Activated T-helper 17 cell treated with anti-CD3 and anti-CD28 coated beads, Interleukin-2, amount 50 U/mL, for 72 hours (primary cell): Measurements from ENCODE around the gene SP3. TPM values are rescaled to one million over a fixed set of nuclear protein-coding genes. Genes with fewer than 3 reads are reported as not detected.

Experiments
- ATAC-seq: fragments of 150-1000 bp; cut with Tn5 transposase; replicated peaks from 2 replicates; pipeline ENCODE4 v1.10.0; 2021; ENCODE audit warnings: mild to moderate bottlenecking, moderate library complexity
- H3K27ac Mint-ChIP-seq: one replicate; pipeline ENCODE4 v1.8.0; 2022; ENCODE audit warnings: mixed read lengths
- H3K27me3 Mint-ChIP-seq: one replicate; pipeline ENCODE4 v1.8.0; 2022; ENCODE audit warnings: mixed read lengths
- H3K36me3 Mint-ChIP-seq: one replicate; pipeline ENCODE4 v1.8.0; 2022; ENCODE audit warnings: low read depth, mild to moderate bottlenecking, mixed read lengths
- H3K4me1 Mint-ChIP-seq: one replicate; pipeline ENCODE4 v1.8.0; 2022; ENCODE audit warnings: mixed read lengths
- H3K4me3 Mint-ChIP-seq: one replicate; pipeline ENCODE4 v1.8.0; 2022; ENCODE audit warnings: mild to moderate bottlenecking, mixed read lengths
- H3K9me3 Mint-ChIP-seq: one replicate; pipeline ENCODE4 v1.8.0; 2022; ENCODE audit warnings: mixed read lengths
- total RNA-seq, 2 donors: library from RNA; stranded (reverse); gene quantifications; one replicate each; pipeline ENCODE4 v1.2.3, GENCODE V29; 2022

Gene SP3
- total RNA-seq, 2 donors from 2014 or later = 84.4 to 103 TPM

DNA sequence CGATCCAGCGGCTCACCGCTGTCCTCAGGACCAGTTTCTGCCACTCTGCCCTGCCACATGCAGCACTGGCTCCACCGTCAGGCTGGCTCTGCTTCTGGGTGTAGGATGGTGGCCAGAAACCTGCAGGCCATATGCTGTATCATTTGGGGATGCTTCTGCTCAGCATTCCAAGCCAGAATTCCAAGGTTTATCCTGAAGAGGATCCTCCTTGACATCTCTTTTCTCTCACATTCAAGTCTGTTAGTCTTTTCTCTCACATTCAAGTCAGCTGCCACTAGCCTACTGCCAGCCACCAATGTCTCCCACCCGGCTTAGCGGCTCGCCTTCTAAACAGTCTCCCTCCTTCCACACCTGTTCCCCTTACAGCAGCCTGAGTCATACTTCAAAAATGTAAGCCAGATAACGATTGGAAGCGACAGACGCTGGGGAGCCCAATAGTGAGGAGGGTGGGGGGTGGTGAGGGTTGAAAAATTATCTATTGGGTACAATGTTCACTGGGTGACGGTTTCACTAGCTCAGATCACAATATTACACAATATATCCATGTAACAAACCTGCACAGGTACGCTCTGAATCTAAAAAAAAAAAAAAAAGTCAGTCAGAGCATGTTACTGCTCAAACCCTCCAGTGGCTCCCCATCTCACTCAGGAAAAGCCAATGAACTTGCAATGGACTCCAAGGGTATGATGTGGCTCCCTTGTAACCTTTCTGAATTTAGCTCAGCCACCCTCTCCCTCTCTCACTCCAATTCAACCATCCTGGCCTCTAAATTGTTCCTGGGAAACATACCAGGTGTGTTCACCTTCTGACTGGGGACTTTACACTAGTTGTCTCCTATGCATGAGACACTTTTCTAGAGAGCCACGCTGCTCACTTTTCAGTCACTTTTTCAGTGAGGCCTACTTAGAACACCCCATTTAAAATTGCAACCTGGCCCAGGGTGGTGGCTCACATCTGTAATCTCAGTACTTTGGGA, 38.8 kb upstream of the SP3 start:
- no peak for ATAC-seq
- no peaks in the 10 kb centered on the region for H3K9me3 Mint-ChIP-seq
- H3K36me3 Mint-ChIP-seq = no peaks in the 10 kb centered on the region
- H3K27ac Mint-ChIP-seq = peak overlapping the region; percentile 87
- no peak overlapping the region for H3K4me3 Mint-ChIP-seq
- peaks cover 9% of the 10 kb centered on the region for H3K27me3 Mint-ChIP-seq
- H3K4me1 Mint-ChIP-seq = peaks cover 10% of the 10 kb centered on the region

DNA sequence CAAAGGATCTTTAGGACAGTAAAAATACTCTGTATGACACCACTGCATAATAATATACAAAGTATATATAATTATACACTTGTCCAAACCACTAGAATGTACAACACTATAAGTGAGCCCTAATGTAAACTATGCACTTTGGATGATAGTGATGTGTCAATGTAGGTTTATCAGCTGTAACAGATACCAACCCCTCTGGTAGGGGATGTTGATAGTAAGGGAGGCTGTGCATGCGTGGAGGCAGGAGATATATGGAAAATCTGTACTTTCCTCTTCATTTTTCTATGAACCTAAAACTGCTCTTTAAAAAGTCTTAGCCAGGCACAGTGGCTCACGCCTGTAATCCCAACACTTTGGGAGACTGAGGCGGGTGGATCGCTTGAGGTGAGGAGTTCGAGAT, 37.5 kb upstream of the SP3 start:
- Mint-ChIP-seq H3K36me3 (no peaks in the 10 kb centered on the region), H3K4me1 (peaks cover 14% of the 10 kb centered on the region), H3K27ac (no peak overlapping the region), H3K27me3 (peaks cover 5% of the 10 kb centered on the region), H3K9me3 (no peaks in the 10 kb centered on the region), H3K4me3 (no peak overlapping the region)
- ATAC-seq = no peak

DNA sequence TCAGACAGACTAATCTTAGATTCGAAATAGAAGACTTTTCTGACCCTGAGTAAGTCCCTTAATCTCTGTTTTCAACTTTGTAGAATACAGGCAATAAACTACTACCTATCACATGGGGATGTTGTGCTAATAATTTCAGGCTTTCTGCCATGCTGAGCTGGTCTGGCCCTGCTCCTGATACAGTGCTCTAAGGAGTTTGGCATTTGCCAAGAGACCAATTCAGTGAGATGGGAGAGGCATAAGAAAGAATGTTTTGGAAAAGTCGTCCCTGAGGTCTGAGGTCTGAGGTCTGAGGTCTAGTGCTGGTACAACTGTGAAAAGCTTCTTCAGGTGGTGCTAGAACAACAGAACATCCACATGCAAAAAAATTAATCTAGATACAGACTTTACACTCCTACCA, 35.9 kb upstream of the SP3 start:
- Mint-ChIP-seq H3K9me3 (no peaks in the 10 kb centered on the region), H3K36me3 (no peaks in the 10 kb centered on the region), H3K27ac (no peak overlapping the region), H3K4me3 (no peak overlapping the region), H3K4me1 (peaks cover 14% of the 10 kb centered on the region), H3K27me3 (peaks cover 2% of the 10 kb centered on the region)
- no peak for ATAC-seq

DNA sequence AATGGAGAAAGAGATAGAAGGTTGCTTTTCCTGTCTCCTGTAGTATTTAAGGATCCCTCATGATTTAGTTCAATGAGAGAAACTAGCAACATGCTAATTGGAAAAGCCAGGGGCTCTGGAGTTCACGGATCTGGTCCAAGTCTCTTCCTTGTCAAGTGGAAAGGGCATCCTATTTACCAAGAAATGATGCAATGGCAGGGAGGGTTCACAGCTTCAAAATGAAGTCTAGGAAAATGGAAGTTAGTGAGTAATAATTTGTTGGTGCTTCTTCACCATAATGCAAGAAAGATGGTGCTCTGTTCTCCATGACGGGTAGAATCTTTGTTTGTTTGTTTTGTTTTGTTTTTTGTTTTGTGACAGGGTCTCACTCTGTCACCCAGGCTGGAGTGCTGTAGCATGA, 34.6 kb upstream of the SP3 start:
- Mint-ChIP-seq H3K4me3 (no peak overlapping the region), H3K27me3 (peaks cover 2% of the 10 kb centered on the region), H3K9me3 (no peaks in the 10 kb centered on the region), H3K4me1 (peaks cover 6% of the 10 kb centered on the region), H3K36me3 (no peaks in the 10 kb centered on the region), H3K27ac (no peak overlapping the region)
- no peak for ATAC-seq

GRCh38 chr2:173999272-173999671, 34.1 kb upstream of the SP3 start:
- H3K9me3 Mint-ChIP-seq = no peaks in the 10 kb centered on the region
- no peak for ATAC-seq
- no peak overlapping the region for H3K4me3 Mint-ChIP-seq
- peaks cover 2% of the 10 kb centered on the region for H3K27me3 Mint-ChIP-seq
- H3K36me3 Mint-ChIP-seq = no peaks in the 10 kb centered on the region
- no peak overlapping the region for H3K27ac Mint-ChIP-seq
- peaks cover 4% of the 10 kb centered on the region for H3K4me1 Mint-ChIP-seq

GRCh38 chr2:173998386-173998785, 33.2 kb upstream of the SP3 start:
- H3K36me3 Mint-ChIP-seq = no peaks in the 10 kb centered on the region
- no peak for ATAC-seq
- peaks cover 6% of the 10 kb centered on the region for H3K27me3 Mint-ChIP-seq
- no peaks in the 10 kb centered on the region for H3K9me3 Mint-ChIP-seq
- H3K4me3 Mint-ChIP-seq = no peak overlapping the region
- peaks cover 4% of the 10 kb centered on the region for H3K4me1 Mint-ChIP-seq
- no peak overlapping the region for H3K27ac Mint-ChIP-seq

- Mint-ChIP-seq H3K4me3 (no peak overlapping the region), H3K27me3 (peaks cover 6% of the 10 kb centered on the region), H3K4me1 (peaks cover 4% of the 10 kb centered on the region), H3K36me3 (no peaks in the 10 kb centered on the region), H3K27ac (no peak overlapping the region), H3K9me3 (no peaks in the 10 kb centered on the region)
- no peak for ATAC-seq
Measured at GRCh38 chr2:173997753-173998152, 32.6 kb upstream of the SP3 start.

DNA sequence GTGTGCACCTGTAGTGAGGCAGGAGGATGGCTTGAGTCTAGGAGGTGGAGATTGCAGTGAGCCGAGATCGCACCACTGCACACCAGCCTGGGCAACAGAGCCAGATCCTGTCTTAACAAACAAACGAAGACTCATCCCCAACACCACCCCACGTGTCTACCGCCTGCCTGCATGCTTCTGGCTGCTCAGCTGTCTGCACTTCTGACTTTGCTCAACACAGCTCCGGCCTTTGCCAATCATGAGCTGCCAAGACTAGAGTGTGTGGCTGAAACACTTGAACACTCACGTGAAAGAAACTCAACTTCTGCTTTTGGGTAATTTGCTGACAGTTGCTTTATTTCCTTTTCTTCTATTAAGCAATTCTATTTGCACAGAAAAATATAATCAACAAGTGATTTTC, 32.1 kb upstream of the SP3 start:
- no peak overlapping the region for H3K4me3 Mint-ChIP-seq
- H3K9me3 Mint-ChIP-seq = no peaks in the 10 kb centered on the region
- ATAC-seq = no peak
- no peaks in the 10 kb centered on the region for H3K36me3 Mint-ChIP-seq
- peaks cover 6% of the 10 kb centered on the region for H3K27me3 Mint-ChIP-seq
- no peak overlapping the region for H3K27ac Mint-ChIP-seq
- peaks cover 4% of the 10 kb centered on the region for H3K4me1 Mint-ChIP-seq

DNA sequence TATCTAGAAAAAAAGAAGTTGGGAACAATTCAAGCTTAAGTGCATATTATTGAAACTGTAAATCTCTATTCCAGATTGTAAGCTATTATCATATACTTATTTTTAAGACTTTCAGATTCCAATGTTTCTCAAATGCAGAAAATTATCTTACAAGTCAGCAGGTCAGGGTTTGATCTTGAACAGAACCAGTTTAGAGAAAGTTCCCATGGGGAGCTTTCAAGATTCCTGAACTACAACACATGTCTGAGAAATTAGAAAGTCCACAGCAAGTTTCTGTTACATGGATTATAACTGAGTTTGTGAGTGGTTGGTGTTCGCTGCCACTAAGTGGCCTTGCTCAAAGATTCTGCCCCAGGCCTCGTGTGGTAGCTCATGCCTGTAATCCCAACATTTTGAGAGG, 31.6 kb upstream of the SP3 start:
- Mint-ChIP-seq H3K9me3 (no peaks in the 10 kb centered on the region), H3K36me3 (no peaks in the 10 kb centered on the region), H3K27ac (no peak overlapping the region), H3K27me3 (peaks cover 6% of the 10 kb centered on the region), H3K4me3 (no peak overlapping the region), H3K4me1 (peaks cover 4% of the 10 kb centered on the region)
- no peak for ATAC-seq

GRCh38 chr2:173993459-173993858, 28.3 kb upstream of the SP3 start:
- Mint-ChIP-seq H3K4me1 (peaks cover 4% of the 10 kb centered on the region), H3K36me3 (no peaks in the 10 kb centered on the region), H3K9me3 (no peaks in the 10 kb centered on the region), H3K27ac (no peak overlapping the region), H3K4me3 (no peak overlapping the region), H3K27me3 (peaks cover 7% of the 10 kb centered on the region)
- no peak for ATAC-seq

DNA sequence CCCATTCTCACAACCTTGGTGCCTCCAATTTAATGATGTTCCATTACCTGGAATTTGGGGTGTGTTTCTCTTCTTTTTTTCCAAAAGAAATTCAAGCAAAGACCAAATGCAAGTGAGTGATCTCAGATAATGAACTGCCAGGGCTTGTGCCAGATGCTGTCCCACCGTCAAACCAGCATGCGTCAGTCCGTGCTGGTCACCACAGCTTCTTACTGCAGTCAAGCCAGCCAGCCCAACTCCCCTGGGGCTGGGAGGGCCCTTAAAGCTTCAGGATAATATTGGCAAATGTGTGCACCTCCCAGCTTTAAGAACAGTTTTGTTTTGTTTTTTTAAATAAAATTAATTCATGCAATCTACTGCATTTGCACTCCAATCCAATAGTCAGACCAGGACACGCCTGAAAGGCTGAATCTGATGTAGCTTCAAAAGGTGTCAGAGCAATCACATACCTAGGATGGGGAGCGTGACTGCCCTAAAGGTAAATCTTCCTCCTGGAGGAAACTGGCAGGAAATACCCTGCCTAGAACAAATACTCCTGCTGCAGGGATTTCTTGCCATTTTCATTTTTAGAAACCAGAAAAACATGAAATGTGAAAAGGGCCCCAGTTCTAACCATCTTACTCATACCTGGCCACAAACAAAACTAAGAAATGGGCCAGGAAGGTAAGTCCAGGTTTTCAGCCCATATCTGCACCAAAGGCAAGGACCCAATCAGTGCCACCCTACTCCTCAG, 26.8 kb upstream of the SP3 start:
- no peak overlapping the region for H3K4me3 Mint-ChIP-seq
- ATAC-seq = no peak
- H3K27me3 Mint-ChIP-seq = peaks cover 7% of the 10 kb centered on the region

GRCh38 chr2:173990970-173991819, 26.0 kb upstream of the SP3 start:
- H3K4me1 Mint-ChIP-seq = no peaks in the 10 kb centered on the region
- ATAC-seq = no peak
- no peak overlapping the region for H3K27ac Mint-ChIP-seq
- no peaks in the 10 kb centered on the region for H3K36me3 Mint-ChIP-seq
- H3K9me3 Mint-ChIP-seq = no peaks in the 10 kb centered on the region
- no peak overlapping the region for H3K4me3 Mint-ChIP-seq
- peaks cover 7% of the 10 kb centered on the region for H3K27me3 Mint-ChIP-seq

More for the DNA sequence above, 26.8 kb upstream of the SP3 start:
- Mint-ChIP-seq H3K36me3 (no peaks in the 10 kb centered on the region), H3K27ac (no peak overlapping the region), H3K4me1 (no peaks in the 10 kb centered on the region), H3K9me3 (no peaks in the 10 kb centered on the region)

- ATAC-seq = no peak
Measured at GRCh38 chr2:173990245-173990644, 25.1 kb upstream of the SP3 start.

GRCh38 chr2:173989884-173990215, 24.7 kb upstream of the SP3 start:
- H3K4me1 Mint-ChIP-seq = no peaks in the 10 kb centered on the region
- no peak overlapping the region for H3K27ac Mint-ChIP-seq
- no peaks in the 10 kb centered on the region for H3K36me3 Mint-ChIP-seq
- peaks cover 7% of the 10 kb centered on the region for H3K27me3 Mint-ChIP-seq
- no peaks in the 10 kb centered on the region for H3K9me3 Mint-ChIP-seq
- no peak overlapping the region for H3K4me3 Mint-ChIP-seq
- no peak for ATAC-seq

More at GRCh38 chr2:173990245-173990644, 25.1 kb upstream of the SP3 start:
- H3K4me3 Mint-ChIP-seq = no peak overlapping the region
- H3K36me3 Mint-ChIP-seq = no peaks in the 10 kb centered on the region
- peaks cover 7% of the 10 kb centered on the region for H3K27me3 Mint-ChIP-seq
- no peaks in the 10 kb centered on the region for H3K4me1 Mint-ChIP-seq
- H3K27ac Mint-ChIP-seq = no peak overlapping the region
- H3K9me3 Mint-ChIP-seq = no peaks in the 10 kb centered on the region
